ENCODE measurements around the gene IL6R. TPM values are rescaled to one million over a fixed set of nuclear protein-coding genes. Genes with fewer than 3 reads are reported as not detected.

The IL6R gene
- polyA plus RNA-seq, 1 donor from 2014 or later: 6.8 TPM

DNA sequence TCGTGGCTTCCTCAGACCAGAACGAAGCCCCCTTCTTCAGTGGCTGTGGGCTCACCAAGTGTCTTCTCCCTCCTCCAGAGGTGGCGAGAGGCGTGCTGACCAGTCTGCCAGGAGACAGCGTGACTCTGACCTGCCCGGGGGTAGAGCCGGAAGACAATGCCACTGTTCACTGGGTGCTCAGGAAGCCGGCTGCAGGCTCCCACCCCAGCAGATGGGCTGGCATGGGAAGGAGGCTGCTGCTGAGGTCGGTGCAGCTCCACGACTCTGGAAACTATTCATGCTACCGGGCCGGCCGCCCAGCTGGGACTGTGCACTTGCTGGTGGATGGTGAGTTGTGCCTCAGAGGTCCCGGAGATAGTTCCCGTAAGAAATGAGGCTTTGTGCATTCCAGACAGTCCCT lies 24.0 kb downstream of the IL6R start:
- H3K4me1 Mint-ChIP-seq: peaks cover 0 to 8% (median 4%) of the 10 kb centered on the region in 3 donors
- H3K4me3 Mint-ChIP-seq: no peak overlapping the region
- no peak overlapping the region for H3K27ac Mint-ChIP-seq
- no peaks in the 10 kb centered on the region for H3K27me3 Mint-ChIP-seq
- H3K36me3 Mint-ChIP-seq: peaks cover 4% of the 10 kb centered on the region
- no peaks in the 10 kb centered on the region for H3K9me3 Mint-ChIP-seq

DNA sequence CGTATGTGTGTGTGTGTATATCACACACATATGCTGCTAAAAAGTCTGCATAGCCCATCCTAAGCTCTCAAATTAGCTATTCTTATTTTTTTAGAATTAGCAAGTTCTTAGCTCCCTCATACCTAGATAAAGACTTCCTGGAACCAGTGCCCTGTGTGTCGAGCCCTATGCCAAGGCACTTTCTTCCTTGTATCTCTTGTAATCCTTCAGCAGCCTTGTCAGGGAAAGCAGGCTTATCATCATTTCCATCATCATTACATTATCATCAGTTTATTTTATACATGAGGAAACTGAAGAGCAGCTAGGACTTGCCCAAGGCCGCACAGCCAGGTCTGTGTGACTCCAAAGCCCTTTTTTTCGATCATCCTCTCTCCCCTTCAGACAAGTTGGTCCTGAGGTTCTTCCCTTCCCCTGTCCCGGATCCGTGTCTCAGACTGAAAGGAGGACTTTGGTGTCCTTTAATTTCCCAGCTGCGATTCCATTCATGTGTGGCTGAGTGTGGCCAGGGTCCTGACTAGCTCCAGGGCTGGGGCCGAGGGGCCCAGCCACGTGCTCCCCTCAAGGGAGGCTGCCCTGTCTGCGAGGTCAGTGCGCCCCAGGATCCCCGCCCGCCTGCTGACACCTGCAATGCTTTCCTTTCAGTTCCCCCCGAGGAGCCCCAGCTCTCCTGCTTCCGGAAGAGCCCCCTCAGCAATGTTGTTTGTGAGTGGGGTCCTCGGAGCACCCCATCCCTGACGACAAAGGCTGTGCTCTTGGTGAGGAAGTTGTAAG lies 24.9 kb downstream of the IL6R start:
- H3K4me3 Mint-ChIP-seq: no peak overlapping the region
- H3K36me3 Mint-ChIP-seq: peaks cover 4% of the 10 kb centered on the region
- no peaks in the 10 kb centered on the region for H3K27me3 Mint-ChIP-seq
- peaks cover 0 to 8% (median 4%) of the 10 kb centered on the region in 3 donors for H3K4me1 Mint-ChIP-seq
- no peak overlapping the region for H3K27ac Mint-ChIP-seq
- H3K9me3 Mint-ChIP-seq: no peaks in the 10 kb centered on the region

DNA sequence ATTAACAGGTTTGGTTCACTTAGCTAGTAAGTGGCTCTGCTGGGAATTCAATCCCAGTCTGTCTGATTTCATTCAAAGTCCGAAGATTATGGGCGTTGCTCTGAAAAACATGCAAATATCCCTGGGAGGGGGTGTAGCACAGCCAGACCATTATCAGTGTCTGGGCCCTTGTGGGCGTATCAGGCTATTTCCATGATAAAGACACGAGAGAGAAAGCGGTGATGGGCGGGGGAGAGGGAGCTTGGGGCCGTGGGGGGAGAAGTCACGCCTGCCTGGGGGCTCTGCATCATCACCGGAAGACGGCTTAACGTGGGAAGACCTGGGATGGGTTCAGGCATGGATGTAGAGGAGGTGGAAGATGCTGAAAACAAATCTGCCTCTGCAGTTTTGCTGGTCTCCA lies 25.8 kb downstream of the IL6R start:
- Mint-ChIP-seq H3K27ac (no peak overlapping the region), H3K36me3 (peaks cover 2% of the 10 kb centered on the region), H3K4me3 (no peak overlapping the region), H3K9me3 (no peaks in the 10 kb centered on the region), H3K4me1 (peaks cover 0 to 6% (median 4%) of the 10 kb centered on the region in 3 donors), H3K27me3 (no peaks in the 10 kb centered on the region)

DNA sequence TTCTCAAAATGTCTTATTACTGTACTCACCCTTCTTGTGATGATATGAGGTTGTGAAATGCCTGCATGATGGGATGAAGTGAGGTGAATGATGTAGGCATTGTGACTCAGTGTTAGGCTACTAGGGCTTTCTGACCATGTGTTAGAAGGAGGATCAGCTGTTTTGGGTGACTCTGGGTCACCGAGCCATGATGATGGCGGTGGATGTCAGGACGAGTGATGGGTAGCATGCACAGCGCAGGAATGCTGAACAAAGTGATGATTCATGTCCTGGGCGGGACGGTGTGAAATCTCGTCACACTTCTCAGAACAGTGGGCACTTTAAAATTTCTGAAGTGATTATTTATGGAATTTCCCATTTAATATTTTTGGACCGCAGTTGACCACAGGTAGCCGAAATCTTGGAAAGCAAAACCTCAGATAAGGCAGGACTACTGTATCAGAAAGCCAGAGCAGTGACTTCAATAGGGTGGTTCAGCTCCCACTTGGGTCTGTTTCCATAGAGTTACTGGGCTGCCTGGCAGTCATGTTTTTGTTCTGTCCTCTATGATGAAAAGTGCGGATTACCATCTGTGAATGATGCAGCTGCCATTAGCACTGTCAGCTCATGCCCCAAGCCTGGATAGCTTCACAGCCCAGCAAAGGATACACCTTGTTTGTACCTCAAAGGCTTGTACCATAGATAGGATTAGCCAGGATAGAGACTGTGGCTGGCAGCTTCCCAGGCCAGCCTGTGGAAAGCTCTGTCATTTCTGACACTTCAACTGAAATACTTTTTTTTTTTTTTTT lies 26.6 kb downstream of the IL6R start:
- H3K27ac Mint-ChIP-seq: no peak overlapping the region
- H3K4me3 Mint-ChIP-seq: no peak overlapping the region
- H3K36me3 Mint-ChIP-seq: peaks cover 3% of the 10 kb centered on the region
- no peaks in the 10 kb centered on the region for H3K9me3 Mint-ChIP-seq
- H3K27me3 Mint-ChIP-seq: no peaks in the 10 kb centered on the region
- H3K4me1 Mint-ChIP-seq: peaks cover 0 to 4% (median 4%) of the 10 kb centered on the region in 3 donors

DNA sequence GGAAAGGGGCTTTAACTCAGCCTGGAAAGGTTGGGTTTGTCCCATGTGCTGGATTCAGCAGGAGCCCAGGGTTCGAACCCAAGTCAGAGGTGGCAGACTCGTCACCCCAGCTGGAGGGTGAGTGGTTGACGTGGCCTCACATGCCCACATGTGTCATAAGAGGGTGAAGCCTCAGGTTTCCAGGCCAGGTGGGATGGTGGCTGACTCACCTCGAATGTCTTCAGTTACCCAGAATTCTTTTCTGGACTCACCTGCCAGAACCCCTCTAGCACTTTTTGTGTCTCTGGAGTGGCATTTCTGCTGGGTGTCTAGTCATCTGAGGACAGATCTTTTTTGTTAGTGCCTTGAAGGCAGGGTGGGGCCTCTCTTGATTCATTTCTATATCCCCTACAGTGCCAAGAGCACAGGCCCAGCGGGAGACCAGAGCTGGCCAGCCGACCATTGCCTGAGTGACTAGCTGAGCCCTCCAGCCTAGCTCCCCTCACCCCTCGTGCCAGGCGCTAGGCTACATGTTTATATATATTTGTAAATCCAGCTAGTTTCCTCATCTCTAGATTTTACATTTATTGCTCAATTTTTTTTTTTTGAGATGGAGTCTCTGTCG lies 28.1 kb downstream of the IL6R start:
- no peak overlapping the region for H3K27ac Mint-ChIP-seq
- no peaks in the 10 kb centered on the region for H3K9me3 Mint-ChIP-seq
- H3K36me3 Mint-ChIP-seq: peaks cover 3% of the 10 kb centered on the region
- H3K4me3 Mint-ChIP-seq: no peak overlapping the region
- H3K27me3 Mint-ChIP-seq: no peaks in the 10 kb centered on the region
- peaks cover 0 to 4% (median 4%) of the 10 kb centered on the region in 3 donors for H3K4me1 Mint-ChIP-seq

DNA sequence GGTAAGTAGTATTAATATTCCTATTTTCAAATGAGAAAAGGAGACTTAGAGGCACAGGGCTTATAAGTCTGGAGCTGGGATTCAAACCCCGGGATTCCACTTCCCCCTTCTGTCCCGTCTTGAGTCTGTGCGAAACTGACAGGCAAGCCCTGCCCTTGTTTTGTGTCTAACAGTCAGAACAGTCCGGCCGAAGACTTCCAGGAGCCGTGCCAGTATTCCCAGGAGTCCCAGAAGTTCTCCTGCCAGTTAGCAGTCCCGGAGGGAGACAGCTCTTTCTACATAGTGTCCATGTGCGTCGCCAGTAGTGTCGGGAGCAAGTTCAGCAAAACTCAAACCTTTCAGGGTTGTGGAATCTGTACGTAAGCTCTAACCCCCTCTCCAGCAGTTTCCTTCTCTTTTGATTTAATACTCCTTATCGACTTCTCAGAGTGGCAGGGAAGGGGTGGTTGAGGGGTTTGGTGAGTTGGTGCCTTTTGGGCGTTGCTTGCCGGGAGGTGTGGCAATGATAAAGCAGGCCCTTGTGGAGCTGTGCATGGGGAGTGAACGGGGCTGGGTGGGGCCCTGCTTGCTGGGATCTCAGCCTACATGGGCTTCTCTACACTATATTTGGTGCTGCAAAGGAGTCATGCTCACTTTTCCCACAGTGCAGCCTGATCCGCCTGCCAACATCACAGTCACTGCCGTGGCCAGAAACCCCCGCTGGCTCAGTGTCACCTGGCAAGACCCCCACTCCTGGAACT lies 29.4 kb downstream of the IL6R start:
- peaks cover 0 to 8% (median 7%) of the 10 kb centered on the region in 3 donors for H3K4me1 Mint-ChIP-seq
- H3K27ac Mint-ChIP-seq: no peak overlapping the region
- no peaks in the 10 kb centered on the region for H3K27me3 Mint-ChIP-seq
- no peaks in the 10 kb centered on the region for H3K9me3 Mint-ChIP-seq
- no peak overlapping the region for H3K4me3 Mint-ChIP-seq
- H3K36me3 Mint-ChIP-seq: peaks cover 3% of the 10 kb centered on the region

DNA sequence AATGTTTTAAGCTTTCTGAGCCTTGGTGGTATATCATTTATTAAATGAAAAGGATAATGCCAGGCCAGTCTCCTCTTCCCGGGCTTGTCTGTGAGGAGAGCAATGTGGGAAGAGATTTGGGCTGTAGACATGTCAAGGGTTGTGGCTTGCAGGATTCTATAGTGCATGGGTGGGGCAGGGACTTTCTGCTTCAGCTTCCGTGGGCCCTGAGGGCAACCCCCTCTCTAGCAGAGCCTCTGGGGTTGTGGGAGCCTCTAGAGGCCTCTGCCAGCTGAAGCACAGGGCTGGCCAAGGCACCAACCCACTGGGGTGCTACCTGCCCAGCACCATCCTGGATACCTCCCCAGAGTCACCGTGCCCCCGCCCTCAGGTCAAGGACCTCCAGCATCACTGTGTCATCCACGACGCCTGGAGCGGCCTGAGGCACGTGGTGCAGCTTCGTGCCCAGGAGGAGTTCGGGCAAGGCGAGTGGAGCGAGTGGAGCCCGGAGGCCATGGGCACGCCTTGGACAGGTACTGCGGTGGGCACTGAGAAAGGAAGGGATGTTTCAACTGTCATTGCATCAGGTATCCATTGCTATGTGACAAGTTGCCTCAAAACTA lies 30.6 kb downstream of the IL6R start:
- H3K27me3 Mint-ChIP-seq: no peaks in the 10 kb centered on the region
- no peak overlapping the region for H3K4me3 Mint-ChIP-seq
- no peak overlapping the region for H3K27ac Mint-ChIP-seq
- no peaks in the 10 kb centered on the region for H3K9me3 Mint-ChIP-seq
- peaks cover 2% of the 10 kb centered on the region for H3K36me3 Mint-ChIP-seq
- peaks cover 9 to 15% (median 10%) of the 10 kb centered on the region in 3 donors for H3K4me1 Mint-ChIP-seq

DNA sequence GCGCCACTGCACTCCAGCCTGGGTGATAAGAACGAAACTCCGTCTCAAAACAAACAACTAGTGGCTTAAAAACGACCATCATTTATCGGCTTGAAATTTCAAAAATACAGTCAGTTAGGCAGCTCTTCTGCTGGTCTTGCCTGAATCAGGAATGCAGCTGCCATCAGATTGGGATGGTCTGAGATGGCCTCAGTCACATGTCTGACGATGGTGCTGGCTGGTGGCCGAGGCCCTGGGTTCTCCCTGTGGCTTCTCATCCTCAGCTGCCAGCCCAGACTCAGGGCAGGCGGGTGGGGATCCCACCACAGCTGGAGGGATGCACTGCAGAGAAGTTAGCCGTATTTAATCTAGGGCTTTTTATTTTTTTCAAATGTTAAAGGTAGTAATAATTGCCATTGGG lies 31.3 kb downstream of the IL6R start:
- Mint-ChIP-seq H3K27me3 (no peaks in the 10 kb centered on the region), H3K36me3 (peaks cover 2% of the 10 kb centered on the region), H3K9me3 (no peaks in the 10 kb centered on the region), H3K27ac (no peak overlapping the region), H3K4me1 (peaks cover 9 to 12% (median 11%) of the 10 kb centered on the region in 3 donors), H3K4me3 (no peak overlapping the region)

DNA sequence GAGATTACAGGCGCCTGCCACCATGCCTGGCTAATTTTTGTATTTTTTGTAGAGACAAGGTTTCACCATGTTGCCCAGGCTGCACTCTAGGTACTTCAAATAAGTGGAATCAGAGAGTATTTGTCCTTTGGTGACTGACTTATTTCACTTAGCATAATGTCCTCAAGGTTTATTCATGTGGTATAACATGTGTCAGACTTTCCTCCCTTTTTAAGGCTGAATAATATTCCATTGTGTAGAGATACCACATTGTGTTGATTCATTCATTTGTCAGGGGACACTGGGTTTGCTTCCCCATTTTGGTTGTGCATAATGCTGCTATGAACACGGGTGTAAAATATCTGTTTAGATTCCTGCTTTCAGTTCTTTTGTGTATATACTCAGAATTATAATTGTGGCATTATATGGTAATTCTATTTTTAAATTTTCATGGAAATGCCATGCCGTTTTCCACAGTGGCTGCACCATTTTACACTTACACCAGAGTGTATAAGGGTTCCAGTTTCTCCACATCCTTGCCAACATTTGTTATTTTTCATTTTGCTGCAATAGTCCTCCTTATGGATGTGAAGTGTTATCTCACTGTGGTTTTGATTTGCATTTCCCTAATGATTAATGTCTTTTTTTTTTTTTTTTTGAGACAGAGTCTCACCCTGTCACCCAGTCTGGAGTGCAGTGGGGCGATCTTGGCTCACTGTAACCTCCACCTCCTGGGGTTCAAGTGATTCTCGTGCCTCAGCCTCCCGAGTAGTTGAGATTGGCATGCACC lies 35.1 kb downstream of the IL6R start:
- H3K4me1 Mint-ChIP-seq: peaks cover 9 to 11% (median 10%) of the 10 kb centered on the region in 3 donors
- no peaks in the 10 kb centered on the region for H3K27me3 Mint-ChIP-seq
- peak overlapping the region in 1 of 4 donors; percentile 34 for H3K4me3 Mint-ChIP-seq
- no peak overlapping the region for H3K27ac Mint-ChIP-seq
- no peaks in the 10 kb centered on the region for H3K9me3 Mint-ChIP-seq
- peaks cover 6% of the 10 kb centered on the region for H3K36me3 Mint-ChIP-seq

DNA sequence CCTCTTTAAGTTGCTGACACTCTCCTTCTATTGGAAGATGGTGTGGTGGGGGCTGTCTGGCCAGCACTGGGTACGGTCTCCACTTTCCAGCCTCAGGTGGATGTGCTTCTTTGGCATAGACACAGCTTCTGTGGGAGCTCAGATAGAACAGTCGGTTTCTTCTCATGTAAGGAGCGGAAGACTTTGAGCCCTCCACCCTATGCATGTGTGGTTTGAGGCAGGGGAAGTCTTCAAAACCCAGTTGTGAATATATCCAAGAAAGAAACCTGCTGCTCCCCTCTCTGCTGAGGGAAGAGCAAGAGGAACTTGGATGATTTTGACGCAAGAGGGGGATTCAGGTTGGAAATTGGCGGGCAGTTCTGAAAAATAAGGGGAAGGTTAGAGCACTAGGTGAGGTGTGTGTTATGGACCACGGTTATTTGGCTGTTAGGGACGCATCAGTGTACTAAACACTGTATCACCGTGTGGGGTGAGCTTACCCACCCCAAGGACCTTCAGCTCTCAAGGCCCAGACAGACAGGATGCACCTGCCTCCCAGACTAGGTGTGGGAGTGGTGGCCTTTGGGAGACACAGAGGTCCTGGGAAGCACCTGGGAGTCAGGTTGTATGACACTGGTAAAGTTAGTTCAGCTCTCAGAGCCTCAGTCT lies 36.2 kb downstream of the IL6R start:
- Mint-ChIP-seq H3K36me3 (peaks cover 6% of the 10 kb centered on the region), H3K27me3 (peaks cover 2% of the 10 kb centered on the region), H3K27ac (peak overlapping the region in 1 of 3 donors; percentile 8), H3K9me3 (no peaks in the 10 kb centered on the region), H3K4me3 (peak overlapping the region in 2 of 4 donors; percentile 34 to 41), H3K4me1 (peaks cover 9 to 11% (median 10%) of the 10 kb centered on the region in 3 donors)

DNA sequence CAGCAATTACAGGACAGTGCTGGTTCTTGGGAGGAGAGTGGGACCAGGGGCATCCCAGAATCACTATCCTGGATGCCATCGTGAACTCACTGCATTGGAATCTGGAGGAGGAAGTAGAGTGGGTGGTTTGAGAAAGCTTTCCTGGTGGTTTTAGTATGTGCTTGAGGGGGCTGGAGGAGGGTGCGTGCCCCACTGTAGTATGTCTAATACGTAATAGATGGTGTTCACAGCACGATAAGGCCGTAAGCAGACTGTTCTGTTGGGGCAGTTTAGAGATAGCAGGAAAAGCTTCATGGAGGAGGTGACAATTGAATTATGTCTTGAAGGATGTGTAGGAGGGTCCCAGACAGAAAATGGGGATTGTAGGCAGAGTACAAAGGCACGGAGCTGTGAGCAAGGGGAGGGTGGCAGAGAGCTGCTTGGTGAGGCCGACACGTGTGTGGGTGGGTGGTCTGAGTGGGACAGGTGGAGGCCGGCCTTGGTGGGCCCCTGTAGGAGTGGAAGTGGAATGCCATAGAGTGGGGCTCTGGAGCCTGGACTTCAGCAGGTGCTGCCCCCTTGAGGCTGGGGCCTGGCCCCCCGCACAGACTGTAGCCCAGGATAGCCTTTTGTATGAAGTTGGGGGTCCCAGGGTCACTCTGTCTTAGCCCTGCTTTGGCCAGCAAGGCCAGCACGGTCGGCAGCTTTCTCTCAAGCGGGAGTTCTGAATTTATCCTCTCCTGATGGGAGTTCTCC lies 37.0 kb downstream of the IL6R start:
- Mint-ChIP-seq H3K27me3 (peaks cover 2% of the 10 kb centered on the region), H3K36me3 (peaks cover 4% of the 10 kb centered on the region), H3K4me1 (peaks cover 9 to 11% (median 10%) of the 10 kb centered on the region in 3 donors), H3K9me3 (no peaks in the 10 kb centered on the region), H3K27ac (peak overlapping the region in 2 of 3 donors; percentile 8 to 85), H3K4me3 (no peak overlapping the region)

DNA sequence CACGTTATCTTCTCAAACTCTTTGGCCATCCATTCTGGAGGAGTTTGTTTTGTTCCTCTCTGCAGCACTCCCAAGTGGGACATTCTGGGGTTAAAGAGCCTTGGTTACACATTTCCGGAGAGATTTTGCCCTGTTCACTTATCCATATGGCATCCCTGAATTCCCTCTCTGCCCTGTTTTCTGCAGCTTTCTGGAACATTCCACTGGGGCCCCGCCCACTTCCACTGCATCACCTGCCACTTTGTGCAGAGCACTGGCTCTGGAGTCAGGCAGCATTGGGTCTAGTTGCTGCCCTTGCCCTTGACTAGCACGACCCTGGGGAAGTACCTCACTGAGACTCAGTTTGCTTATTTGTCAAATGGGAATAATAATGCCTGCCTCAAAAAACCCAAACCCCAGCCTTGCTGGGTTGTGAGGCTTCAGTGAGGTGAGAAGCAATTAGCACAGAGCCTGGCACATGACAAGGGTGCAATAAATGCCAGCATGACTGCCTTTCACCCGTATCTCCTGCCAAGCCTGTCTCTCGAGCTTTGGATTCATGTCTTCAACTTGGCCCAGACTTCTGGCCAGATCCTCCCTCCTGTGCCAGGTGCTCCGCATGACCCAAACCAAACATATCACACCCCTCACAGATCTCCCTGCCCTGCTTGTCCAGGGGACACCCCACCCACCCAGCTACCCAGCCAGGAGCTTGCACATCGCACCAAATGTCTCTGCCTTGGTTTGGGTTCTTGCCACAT lies 38.3 kb downstream of the IL6R start:
- H3K4me3 Mint-ChIP-seq: no peak overlapping the region
- H3K4me1 Mint-ChIP-seq: peaks cover 9 to 11% (median 10%) of the 10 kb centered on the region in 3 donors
- H3K9me3 Mint-ChIP-seq: no peaks in the 10 kb centered on the region
- peaks cover 2% of the 10 kb centered on the region for H3K27me3 Mint-ChIP-seq
- H3K36me3 Mint-ChIP-seq: peaks cover 4% of the 10 kb centered on the region
- H3K27ac Mint-ChIP-seq: peak overlapping the region in 1 of 3 donors; percentile 23
